Transverse colon (tissue), 4 donors: ENCODE results near the gene IL9R. TPM values are rescaled to one million over a fixed set of nuclear protein-coding genes. Genes with fewer than 3 reads are reported as not detected.

Experiments
- DNase-seq: peaks from one replicate; pipeline ENCODE4 v3.0.0-alpha.2; 2019
- H3K27ac ChIP-seq, 4 donors: fragments of 200-600 bp; sonication (generic); 2 replicates each; pipeline ENCODE4 v1.5.1; 2016 to 2018; ENCODE audit warnings: inconsistent platforms in 4 of 4
- H3K27me3 ChIP-seq: fragments of 200-600 bp; sonication (generic); 2 replicates; pipeline ENCODE4 v1.5.1; 2017; ENCODE audit warnings: inconsistent platforms
- H3K36me3 ChIP-seq, 4 donors: fragments of 200-600 bp; sonication (generic); 2 replicates each; pipeline ENCODE4 v1.5.1; 2017 to 2019; ENCODE audit warnings: inconsistent platforms in 4 of 4
- H3K4me1 ChIP-seq, 4 donors: fragments of 200-600 bp; sonication (generic); 2 replicates each; pipeline ENCODE4 v1.5.1; 2017 to 2020; ENCODE audit warnings: inconsistent platforms in 4 of 4
- H3K4me3 ChIP-seq, 4 donors: fragments of 200-600 bp; sonication (generic); 1 replicate in 1 of 4; 2 replicates in 3 of 4; pipeline versions ENCODE4 v1.5.1 to v1.6.1; 2017 to 2019; ENCODE audit warnings: inconsistent platforms in 4 of 4
- H3K9me3 ChIP-seq, 2 donors: fragments of 200-600 bp; sonication (generic); 2 replicates each; pipeline ENCODE4 v1.5.1; 2017 to 2019; ENCODE audit warnings: inconsistent platforms in 2 of 2
- CTCF ChIP-seq, 5 experiments: fragments of 200-600 bp in 3 of 5; fragments of 450-650 bp in 2 of 5; sonication (generic) in 3 of 5; IDR thresholded peaks; 1 replicate in 2 of 5; 2 replicates in 3 of 5; pipeline ENCODE4 v1.5.1; 2016 to 2017; ENCODE audit warnings: antibody characterized with exemption in 5 of 5, inconsistent platforms in 3 of 5, mild to moderate bottlenecking in 2 of 5, moderate library complexity in 1 of 5
- EP300 ChIP-seq: sonication (generic); formaldehyde crosslinking; IDR thresholded peaks from one replicate; pipeline ENCODE4 v1.6.1; 2017; ENCODE audit warnings: antibody characterized with exemption, low read depth
- POLR2A ChIP-seq: fragments of 450-650 bp; IDR thresholded peaks from one replicate; pipeline ENCODE4 v1.6.1; 2016; ENCODE audit warnings: antibody characterized with exemption, mild to moderate bottlenecking, moderate library complexity
- POLR2AphosphoS5 ChIP-seq, 3 donors: sonication (generic); formaldehyde crosslinking; IDR thresholded peaks; one replicate each; pipeline ENCODE4 v1.6.1; 2016; ENCODE audit warnings: antibody characterized with exemption in 3 of 3
- WGBS, 2 donors: methylation state at CpG; one replicate each; pipeline ENCODE4 v1.1.5; 2018; ENCODE audit warnings: low coverage in 1 of 2; 5-methylcytosine and 5-hydroxymethylcytosine counted together
- in situ Hi-C, 4 donors: fragments of 200-750 bp; cut with MboI; loops; one replicate each; pipeline versions ENCODE4 v1.15.0 to v1.15.1; 2017; ENCODE audit warnings: low sequenced_read_pairs in 3 of 4, low pct_ligation_motif_present in 1 of 4, low pct_unique_long_range_greater_than_20kb in 1 of 4
- intact Hi-C: fragments of 100-400 bp; cut with DNase I; formaldehyde crosslinking; loops from one replicate; pipeline ENCODE4 v1.15.1; 2023; ENCODE audit warnings: low total_unique reads
- total RNA-seq, 4 donors: library from RNA; depleted of rRNA; stranded (reverse); fragments of >200 nt; gene quantifications; one replicate each; pipeline ENCODE4 v1.1.0, GENCODE V29; 2016

The IL9R gene
- total RNA-seq, 4 donors from 2014 or later: 0.41 to 0.79 TPM; not detected in 2

- 37 to 46% methylated on average over 1 of the region's 1 CpG for WGBS, 2 donors
- no peaks in the 10 kb centered on the region for H3K27me3 ChIP-seq
- DNase-seq: no peak
- no peaks in the 10 kb centered on the region for H3K4me1 ChIP-seq
- no peak for TF ChIP-seq POLR2A
- TF ChIP-seq POLR2AphosphoS5 (IDR thresholded peaks at IDR 0.05): no peak
- TF ChIP-seq CTCF (IDR thresholded peaks at IDR 0.05): no peak
- TF ChIP-seq EP300: no peak
- H3K36me3 ChIP-seq: no peaks in the 10 kb centered on the region
- H3K27ac ChIP-seq: no peak overlapping the region
- no peak overlapping the region for H3K4me3 ChIP-seq
- in situ Hi-C loops: no loop called here
- H3K9me3 ChIP-seq: no peaks in the 10 kb centered on the region
- intact Hi-C loops: no loop called here
Measured at GRCh38 chrX:155954793-155955192, 42.7 kb upstream of the IL9R start.

GRCh38 chrX:155956099-155956498 lies 41.4 kb upstream of the IL9R start:
- WGBS, 2 donors: 86% methylated on average over 9 of the region's 9 CpGs; no CpG with 5 or more reads in 1 of the 2 donors
- Histone ChIP-seq H3K9me3 (no peaks in the 10 kb centered on the region), H3K4me1 (no peaks in the 10 kb centered on the region), H3K4me3 (no peak overlapping the region), H3K27ac (no peak overlapping the region), H3K27me3 (no peaks in the 10 kb centered on the region), H3K36me3 (no peaks in the 10 kb centered on the region)
- intact Hi-C loops (no loop called here), in situ Hi-C loops (no loop called here)
- no peak for DNase-seq
- no peak for TF ChIP-seq POLR2AphosphoS5 (IDR thresholded peaks at IDR 0.05)
- no peak for TF ChIP-seq CTCF (IDR thresholded peaks at IDR 0.05)
- no peak for TF ChIP-seq EP300
- no peak for TF ChIP-seq POLR2A

GRCh38 chrX:155956649-155957048 lies 40.8 kb upstream of the IL9R start:
- H3K9me3 ChIP-seq: no peaks in the 10 kb centered on the region
- in situ Hi-C loops: no loop called here
- no peak for TF ChIP-seq POLR2A
- no peak for TF ChIP-seq EP300
- no peak for TF ChIP-seq CTCF (IDR thresholded peaks at IDR 0.05)
- TF ChIP-seq POLR2AphosphoS5 (IDR thresholded peaks at IDR 0.05): no peak
- no peak overlapping the region for H3K27ac ChIP-seq
- intact Hi-C loops: no loop called here
- H3K4me3 ChIP-seq: no peak overlapping the region
- DNase-seq: no peak
- 30 to 44% methylated on average over 3 of the region's 3 CpGs for WGBS, 2 donors
- no peaks in the 10 kb centered on the region for H3K4me1 ChIP-seq
- no peaks in the 10 kb centered on the region for H3K36me3 ChIP-seq
- H3K27me3 ChIP-seq: no peaks in the 10 kb centered on the region

GRCh38 chrX:155957843-155958242 lies 39.7 kb upstream of the IL9R start:
- H3K36me3 ChIP-seq: no peaks in the 10 kb centered on the region
- no peaks in the 10 kb centered on the region for H3K27me3 ChIP-seq
- no peak for TF ChIP-seq CTCF (IDR thresholded peaks at IDR 0.05)
- TF ChIP-seq EP300: no peak
- no peak for TF ChIP-seq POLR2AphosphoS5 (IDR thresholded peaks at IDR 0.05)
- TF ChIP-seq POLR2A: no peak
- H3K4me1 ChIP-seq: no peaks in the 10 kb centered on the region
- in situ Hi-C loops: no loop called here
- 64 to 70% methylated on average over 7 of the region's 7 CpGs for WGBS, 2 donors
- DNase-seq: no peak
- H3K4me3 ChIP-seq: no peak overlapping the region
- no peak overlapping the region for H3K27ac ChIP-seq
- intact Hi-C loops: no loop called here
- H3K9me3 ChIP-seq: no peaks in the 10 kb centered on the region
